Fibroblast of mammary gland (primary cell): Measurements from ENCODE around the gene TASL.

Experiments used
- DNase-seq: peaks from one replicate; pipeline ENCODE4 v3.0.0-alpha.2; 2010; ENCODE audit warnings: low read depth
- H3K4me3 ChIP-seq: 2 replicates; pipeline ENCODE4 v1.5.1; 2011; ENCODE audit warnings: low read depth, mild to moderate bottlenecking, low read length, moderate library complexity; ENCODE audit not compliant: control insufficient read depth
- TF ChIP-seq, protein P1 (sequence below): conservative IDR thresholded peaks from 2 replicates; pipeline ENCODE4 v1.5.1; 2011; ENCODE audit warnings: low read depth, low read length, inconsistent platforms; ENCODE audit not compliant: control insufficient read depth, insufficient read depth

Gene TASL

DNA sequence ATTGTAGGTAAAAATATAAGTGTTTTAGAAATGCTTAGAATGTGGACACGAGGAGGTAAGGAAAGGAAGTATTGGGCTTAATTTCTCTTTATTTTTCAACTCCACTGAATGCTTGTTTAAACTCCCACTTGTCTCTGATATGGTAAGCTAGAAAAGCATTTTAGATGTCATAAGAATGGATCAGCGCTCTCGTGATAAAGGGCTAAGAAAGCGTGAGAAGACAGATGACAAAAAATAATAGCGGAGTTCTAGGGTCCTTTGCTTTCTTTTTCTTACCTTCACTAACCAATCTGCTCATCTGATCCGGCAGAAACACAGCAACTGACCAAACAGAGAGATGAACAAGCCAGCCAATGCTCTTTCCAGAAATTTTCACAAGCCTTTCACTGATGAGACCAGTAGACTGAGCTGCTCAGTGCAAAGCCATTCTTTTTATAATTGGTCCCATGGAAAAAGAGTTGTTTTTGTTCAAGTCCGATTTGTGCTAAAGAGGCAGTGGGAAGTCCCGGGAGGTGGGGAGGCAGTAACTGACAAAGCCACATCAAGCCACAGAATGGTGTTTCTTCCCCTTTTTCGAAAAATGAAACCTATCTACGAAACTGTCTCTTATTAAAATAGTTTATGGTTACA lies at the start of gene TASL:
TSS of gene TASL (minus strand) at position 405 of the 630 bp plus-strand sequence. CDS start 17,411 bp downstream, outside the sequence.
- TF ChIP-seq, protein P1, sequence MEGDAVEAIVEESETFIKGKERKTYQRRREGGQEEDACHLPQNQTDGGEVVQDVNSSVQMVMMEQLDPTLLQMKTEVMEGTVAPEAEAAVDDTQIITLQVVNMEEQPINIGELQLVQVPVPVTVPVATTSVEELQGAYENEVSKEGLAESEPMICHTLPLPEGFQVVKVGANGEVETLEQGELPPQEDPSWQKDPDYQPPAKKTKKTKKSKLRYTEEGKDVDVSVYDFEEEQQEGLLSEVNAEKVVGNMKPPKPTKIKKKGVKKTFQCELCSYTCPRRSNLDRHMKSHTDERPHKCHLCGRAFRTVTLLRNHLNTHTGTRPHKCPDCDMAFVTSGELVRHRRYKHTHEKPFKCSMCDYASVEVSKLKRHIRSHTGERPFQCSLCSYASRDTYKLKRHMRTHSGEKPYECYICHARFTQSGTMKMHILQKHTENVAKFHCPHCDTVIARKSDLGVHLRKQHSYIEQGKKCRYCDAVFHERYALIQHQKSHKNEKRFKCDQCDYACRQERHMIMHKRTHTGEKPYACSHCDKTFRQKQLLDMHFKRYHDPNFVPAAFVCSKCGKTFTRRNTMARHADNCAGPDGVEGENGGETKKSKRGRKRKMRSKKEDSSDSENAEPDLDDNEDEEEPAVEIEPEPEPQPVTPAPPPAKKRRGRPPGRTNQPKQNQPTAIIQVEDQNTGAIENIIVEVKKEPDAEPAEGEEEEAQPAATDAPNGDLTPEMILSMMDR: no peak
- H3K4me3 ChIP-seq: no peak within 1 kb of the TSS

GRCh38 chrX:30626402-30626801 lies 48.8 kb upstream of the TASL start:
- TF ChIP-seq, protein P1: no peak
- no peak for DNase-seq
- no peak overlapping the region for H3K4me3 ChIP-seq

More for the DNA sequence above, at the start of gene TASL:
- DNase-seq: no peak

GRCh38 chrX:30622361-30622760 lies 44.8 kb upstream of the TASL start:
- no peak for DNase-seq
- no peak overlapping the region for H3K4me3 ChIP-seq
- TF ChIP-seq, protein P1: no peak

- peak; percentile 93 for DNase-seq
- H3K4me3 ChIP-seq: no peak overlapping the region
Observed at GRCh38 chrX:30620980-30621618, 43.5 kb upstream of the TASL start.

DNA sequence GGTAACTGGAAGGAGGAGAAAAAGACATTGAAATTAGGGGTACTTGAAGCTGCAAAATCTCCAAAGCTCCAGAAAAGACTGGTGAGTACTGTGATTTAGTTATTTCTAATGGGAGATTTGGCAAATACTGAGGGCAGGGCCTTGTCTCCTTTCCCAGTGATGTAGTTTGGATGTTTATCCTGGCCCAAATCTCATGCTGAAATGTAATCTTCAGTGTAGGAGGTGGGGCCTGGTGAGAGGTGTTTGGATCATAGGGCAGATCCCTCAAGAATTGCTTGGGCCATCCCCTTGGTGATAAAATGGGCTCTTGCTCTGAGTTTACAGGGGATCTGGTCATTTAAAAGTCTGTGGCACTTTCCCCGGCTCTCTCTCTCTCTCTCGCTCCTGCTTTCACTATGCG lies 42.6 kb upstream of the TASL start:
- TF ChIP-seq, protein P1: no peak
- DNase-seq: peak; percentile 64
- H3K4me3 ChIP-seq: no peak overlapping the region

More at GRCh38 chrX:30620980-30621618, 43.5 kb upstream of the TASL start:
- TF ChIP-seq, protein P1: no peak

GRCh38 chrX:30618160-30618765 lies 40.7 kb upstream of the TASL start:
- TF ChIP-seq, protein P1: peak; percentile 11
- DNase-seq: peak; percentile 17

More at GRCh38 chrX:30618160-30618765, 40.7 kb upstream of the TASL start:
- no peak overlapping the region for H3K4me3 ChIP-seq
